ENCODE results near the gene SCN3B. TPM values are rescaled to one million over a fixed set of nuclear protein-coding genes. Genes with fewer than 3 reads are reported as not detected.

Gene SCN3B
- total and polyA plus RNA-seq, 2 of the 4 experiments (the other 2 are of a cell fraction), result under 0.01 to 0.03 TPM

- no peak overlapping the region for H3K23ac ChIP-seq (ENCODE audit: low read depth, low read length)
- H3K4me1 ChIP-seq (ENCODE audit: control insufficient read depth, insufficient read depth, low read length), result no peaks in the 10 kb centered on the region; the same call in 1 of the 2 replicates
- H2BK20ac ChIP-seq (ENCODE audit: low read depth, low read length), result no peak overlapping the region
- BruUV-seq (replicated peaks), result no TSS peak
- no peak overlapping the region for H2BK120ac ChIP-seq (ENCODE audit: low read depth, low read length)
- H3K27ac ChIP-seq (ENCODE audit: insufficient read depth, low read length), result no peak overlapping the region
- no peaks in the 10 kb centered on the region for H3K36me3 ChIP-seq (ENCODE audit: control insufficient read depth, insufficient read depth, low read length)
- H2BK5ac ChIP-seq (ENCODE audit: low read depth, low read length, poor library complexity, severe bottlenecking), result no peak overlapping the region
- TF ChIP-seq USF2 (IDR thresholded peaks at IDR 0.05; ENCODE audit: low read depth, low read length) (no peak), BHLHE40 (IDR thresholded peaks at IDR 0.05; ENCODE audit: low read depth, low read length) (no peak), RCOR1 (IDR thresholded peaks at IDR 0.05; ENCODE audit: insufficient replicate concordance, low read length) (no peak), NFE2L2 (IDR thresholded peaks at IDR 0.05; ENCODE audit: low read depth, low read length) (no peak), FOS (IDR thresholded peaks at IDR 0.05; ENCODE audit: low read depth, low read length) (no peak), CEBPB (IDR thresholded peaks at IDR 0.05; ENCODE audit: low read depth, low read length) (no peak), SMC3 (IDR thresholded peaks at IDR 0.05; ENCODE audit: low read depth, low read length) (no peak), POLR2A (IDR thresholded peaks at IDR 0.05; ENCODE audit: low read depth, low read length) (no peak), CHD1 (IDR thresholded peaks at IDR 0.05; ENCODE audit: low read depth, low read length) (no peak), MXI1 (IDR thresholded peaks at IDR 0.05; ENCODE audit: borderline replicate concordance, low read depth, low read length) (no peak), MAFK (IDR thresholded peaks at IDR 0.05; ENCODE audit: low read depth, low read length) (no peak), MAZ (IDR thresholded peaks at IDR 0.05; ENCODE audit: borderline replicate concordance, low read depth, low read length) (no peak), RFX5 (IDR thresholded peaks at IDR 0.05; ENCODE audit: low read depth, low read length) (no peak)
- no peak overlapping the region for H4K91ac ChIP-seq (ENCODE audit: insufficient read depth, low read depth, low read length)
- H2BK15ac ChIP-seq (ENCODE audit: low read depth, low read length), result no peak overlapping the region
- no peak overlapping the region for H4K5ac ChIP-seq (ENCODE audit: low read depth, low read length)
- no peak overlapping the region for H3K9ac ChIP-seq (ENCODE audit: low read depth, low read length)
- dilution Hi-C loops (cut with HindIII; ENCODE audit: low sequenced_read_pairs, unreplicated experiment), result no loop called here
- H3K79me1 ChIP-seq (ENCODE audit: low read depth in 1 of 2, low read length in 2 of 2), result peaks cover 0 to 3% of the 10 kb centered on the region in 2 experiments; a peak in 1 of 4 replicates
- no peak overlapping the region for H4K8ac ChIP-seq (ENCODE audit: low read depth in 2 of 2, low read length in 2 of 2)
- H2AFZ ChIP-seq (replicated peaks; ENCODE audit: low read length, poor library complexity), result no peak overlapping the region
- no peak overlapping the region for H2AK9ac ChIP-seq (replicated peaks; ENCODE audit: low read depth, low read length, poor library complexity)
- H3K9me3 ChIP-seq (ENCODE audit: control insufficient read depth, insufficient read depth, low read length), result no peaks in the 10 kb centered on the region
- no peak for DNase-seq
- H3K14ac ChIP-seq (replicated peaks; ENCODE audit: low read depth, low read length), result no peak overlapping the region
- H3K56ac ChIP-seq (ENCODE audit: extremely low read depth, insufficient read depth, low read length), result no peak overlapping the region
- H4K20me1 ChIP-seq (ENCODE audit: insufficient read depth, low read length), result peaks cover 4% of the 10 kb centered on the region; the same call in 1 of the 2 replicates
- H2AK5ac ChIP-seq (ENCODE audit: low read depth, low read length), result no peak overlapping the region
- H3K9me1 ChIP-seq (ENCODE audit: insufficient read depth, low read length), result peaks cover 7% of the 10 kb centered on the region
- in situ Hi-C loops (cut with MboI; ENCODE audit: low sequenced_read_pairs), result loop anchor here (5.0 kb wide), 1 partner anchor 123 kb away; no protein-coding TSS in a partner anchor
- no peak overlapping the region for H3K4me3 ChIP-seq (ENCODE audit: insufficient read depth, low read depth, low read length)
- no peak for ATAC-seq (ENCODE audit: low read depth)
- 80% methylated on average over 1 of the region's 4 CpGs; no CpG with 5 or more reads in 1 of the 2 experiments for WGBS, 2 experiments (ENCODE audit: extremely low coverage in 2 of 2, insufficient read length in 1 of 2)
- no peak overlapping the region for H3K18ac ChIP-seq (ENCODE audit: low read depth, low read length)
- no peak overlapping the region for H3K4ac ChIP-seq (ENCODE audit: low read depth, low read length)
- H3K4me2 ChIP-seq (ENCODE audit: low read depth, low read length), result no peak overlapping the region
- ChIA-PET POLR2A (ENCODE audit: unreplicated experiment) (no interaction called here), CTCF (no interaction called here)
- intact Hi-C loops (cut with micrococcal nuclease), result no loop called here
- H3K27me3 ChIP-seq (ENCODE audit: control insufficient read depth, insufficient read depth, low read length), result no peaks in the 10 kb centered on the region
Observed at GRCh38 chr11:123584186-123584585, 70.2 kb downstream of the SCN3B start.
